ENCODE measurements around the gene ARSB. TPM values are rescaled to one million over a fixed set of nuclear protein-coding genes. Genes with fewer than 3 reads are reported as not detected.

Gene ARSB
- total and polyA plus RNA-seq, 9 of the 15 experiments (the other 6 are each of a cell fraction or from before 2014, with no cell fraction given) = 0.52 to 4.6 (median 2.4) TPM

DNA sequence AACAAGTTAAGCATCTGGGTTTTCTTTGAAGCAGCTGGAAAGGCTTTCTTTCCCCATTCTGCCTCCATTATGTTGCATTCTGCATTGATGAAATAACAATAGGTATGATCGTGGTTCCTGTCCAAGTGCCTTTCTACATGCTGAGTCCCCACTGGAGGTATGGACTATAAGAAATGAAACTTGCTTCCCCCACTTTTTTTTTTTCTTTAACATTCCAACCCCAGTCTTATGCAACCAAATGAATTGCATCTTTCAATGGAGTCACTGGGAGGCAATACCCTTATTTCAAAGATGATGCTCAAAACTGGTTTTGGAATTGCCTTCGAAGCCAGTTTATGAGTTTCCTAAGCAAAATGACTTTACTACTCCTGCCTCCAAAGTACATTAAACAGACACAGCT, 58.9 kb downstream of the ARSB start:
- Histone ChIP-seq H3K27me3 (ENCODE audit: control insufficient read depth in 2 of 2, insufficient read depth in 2 of 2, low read length in 2 of 2) (peaks cover 9 to 31% of the 10 kb centered on the region in 2 experiments; a peak in 4 of 5 replicates), H2AFZ (ENCODE audit: low read depth, low read length) (no peak overlapping the region), H3K27ac (ENCODE audit: extremely low read depth, low read depth, low read length) (no peak overlapping the region), H3K9me1 (ENCODE audit: control insufficient read depth, insufficient read depth, low read length) (no peaks in the 10 kb centered on the region), H3K4me3 (no peak overlapping the region), H4K20me1 (replicated peaks; ENCODE audit: control insufficient read depth, insufficient read depth, low read length) (no peaks in the 10 kb centered on the region), H3K9me3 (replicated peaks; ENCODE audit: control insufficient read depth, insufficient read depth, low read depth, low read length) (no peaks in the 10 kb centered on the region), H3K4me1 (replicated peaks in 1 of 2; ENCODE audit: control insufficient read depth in 2 of 2, insufficient read depth in 2 of 2, low read length in 2 of 2) (no peaks in the 10 kb centered on the region; a peak in 2 of 5 replicates), H3K36me3 (ENCODE audit: control insufficient read depth, insufficient read depth, low read length) (no peaks in the 10 kb centered on the region), H3K4me2 (ENCODE audit: insufficient read depth, low read length) (no peak overlapping the region), H3K79me2 (ENCODE audit: control insufficient read depth, insufficient read depth, low read length) (no peaks in the 10 kb centered on the region), H3K9ac (ENCODE audit: insufficient read depth in 1 of 2, low read depth in 2 of 2, low read length in 2 of 2) (no peak overlapping the region)
- no peak for FAIRE-seq
- WGBS (ENCODE audit: insufficient coverage, low coverage, missing lambda C conversion rate) = 0% methylated on average over 2 of the region's 2 CpGs
- TF ChIP-seq, protein P1, sequence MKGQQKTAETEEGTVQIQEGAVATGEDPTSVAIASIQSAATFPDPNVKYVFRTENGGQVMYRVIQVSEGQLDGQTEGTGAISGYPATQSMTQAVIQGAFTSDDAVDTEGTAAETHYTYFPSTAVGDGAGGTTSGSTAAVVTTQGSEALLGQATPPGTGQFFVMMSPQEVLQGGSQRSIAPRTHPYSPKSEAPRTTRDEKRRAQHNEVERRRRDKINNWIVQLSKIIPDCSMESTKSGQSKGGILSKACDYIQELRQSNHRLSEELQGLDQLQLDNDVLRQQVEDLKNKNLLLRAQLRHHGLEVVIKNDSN (CRISPR knock-in tag; IDR thresholded peaks at IDR 0.05) = no peak
- no peak for TF ChIP-seq MBD2 (IDR thresholded peaks at IDR 0.05; ENCODE audit: borderline replicate concordance, low read depth)
- CTCF ChIA-PET (ENCODE audit: low intra/inter-chr PET ratio) = no interaction called here
- in situ Hi-C loops (cut with MboI) (no loop called here), intact Hi-C loops (cut with micrococcal nuclease) (no loop called here)
- no TSS peak for BruUV-seq (replicated peaks)
- ATAC-seq = no peak
- POLR2A ChIA-PET = no interaction called here
- DNase-seq (ENCODE audit: extremely low read depth in 1 of 4, low spot score in 3 of 4) = no peak

DNA sequence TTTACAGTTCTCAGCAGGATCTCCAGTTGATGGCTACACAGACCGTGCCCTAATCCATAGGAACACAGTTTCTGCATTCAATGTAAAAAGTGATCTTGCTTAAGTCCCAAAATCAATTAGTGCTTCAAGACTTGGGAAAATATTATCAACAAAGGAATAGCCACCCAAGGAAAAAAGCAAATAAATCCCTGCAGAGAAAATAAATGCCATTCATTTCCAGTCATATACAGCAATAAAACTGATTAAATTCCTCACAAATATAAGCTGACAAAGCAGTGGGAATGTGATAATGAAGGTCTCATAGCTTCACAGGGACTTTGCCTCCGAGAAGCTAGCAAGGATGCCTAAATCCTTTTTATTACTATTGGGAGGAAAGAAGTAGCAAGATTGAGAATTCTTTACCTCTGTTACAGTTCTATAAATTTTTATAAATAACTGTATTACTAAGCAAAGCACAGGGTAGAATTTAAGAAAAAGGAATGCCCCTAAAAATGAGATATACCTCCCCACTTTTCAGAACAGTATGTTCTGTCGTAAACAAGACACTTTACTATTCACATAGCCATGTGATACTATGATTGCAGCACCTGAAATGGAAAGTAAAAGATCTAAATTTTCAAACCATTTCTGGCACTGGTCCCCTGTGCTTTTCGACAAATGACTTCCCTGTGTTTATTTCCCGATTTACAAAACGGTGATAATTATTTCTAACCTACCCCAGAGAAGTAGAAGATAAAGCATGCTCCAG, 59.8 kb downstream of the ARSB start:
- H3K9me1 ChIP-seq (ENCODE audit: control insufficient read depth, insufficient read depth, low read length) = no peaks in the 10 kb centered on the region
- FAIRE-seq (no peak), DNase-seq (ENCODE audit: extremely low read depth in 1 of 4, low spot score in 3 of 4) (no peak), ATAC-seq (no peak)
- H3K4me1 ChIP-seq (replicated peaks in 1 of 2; ENCODE audit: control insufficient read depth in 2 of 2, insufficient read depth in 2 of 2, low read length in 2 of 2) = no peaks in the 10 kb centered on the region; a peak in 2 of 5 replicates
- peaks cover 11 to 31% of the 10 kb centered on the region in 2 experiments; a peak in 3 of 5 replicates for H3K27me3 ChIP-seq (ENCODE audit: control insufficient read depth in 2 of 2, insufficient read depth in 2 of 2, low read length in 2 of 2)
- in situ Hi-C loops (cut with MboI) (no loop called here), intact Hi-C loops (cut with micrococcal nuclease) (no loop called here)
- POLR2A ChIA-PET = interaction anchor here (0.8 kb wide), 1 partner anchor 1038 kb away, joined by 4 read pairs; no protein-coding TSS in a partner anchor
- no peak overlapping the region for H3K27ac ChIP-seq (ENCODE audit: extremely low read depth, low read depth, low read length)
- H2AFZ ChIP-seq (ENCODE audit: low read depth, low read length) = no peak overlapping the region
- 3% methylated on average over 6 of the region's 6 CpGs for WGBS (ENCODE audit: insufficient coverage, low coverage, missing lambda C conversion rate)
- H3K36me3 ChIP-seq (ENCODE audit: control insufficient read depth, insufficient read depth, low read length) = no peaks in the 10 kb centered on the region
- H3K4me3 ChIP-seq = no peak overlapping the region
- no peak overlapping the region for H3K9ac ChIP-seq (ENCODE audit: insufficient read depth in 1 of 2, low read depth in 2 of 2, low read length in 2 of 2)
- CTCF ChIA-PET (ENCODE audit: low intra/inter-chr PET ratio) = no interaction called here
- no peaks in the 10 kb centered on the region for H3K9me3 ChIP-seq (replicated peaks; ENCODE audit: control insufficient read depth, insufficient read depth, low read depth, low read length)
- no peaks in the 10 kb centered on the region for H4K20me1 ChIP-seq (replicated peaks; ENCODE audit: control insufficient read depth, insufficient read depth, low read length)
- no peaks in the 10 kb centered on the region for H3K79me2 ChIP-seq (ENCODE audit: control insufficient read depth, insufficient read depth, low read length)
- BruUV-seq (replicated peaks) = no TSS peak
- no peak overlapping the region for H3K4me2 ChIP-seq (ENCODE audit: insufficient read depth, low read length)
- no peak for TF ChIP-seq ZNF143 (CRISPR knock-in tag; IDR thresholded peaks at IDR 0.05)
- no peak for TF ChIP-seq STAG1 (CRISPR knock-in tag; IDR thresholded peaks at IDR 0.05; ENCODE audit: borderline replicate concordance)
- TF ChIP-seq, protein P2, sequence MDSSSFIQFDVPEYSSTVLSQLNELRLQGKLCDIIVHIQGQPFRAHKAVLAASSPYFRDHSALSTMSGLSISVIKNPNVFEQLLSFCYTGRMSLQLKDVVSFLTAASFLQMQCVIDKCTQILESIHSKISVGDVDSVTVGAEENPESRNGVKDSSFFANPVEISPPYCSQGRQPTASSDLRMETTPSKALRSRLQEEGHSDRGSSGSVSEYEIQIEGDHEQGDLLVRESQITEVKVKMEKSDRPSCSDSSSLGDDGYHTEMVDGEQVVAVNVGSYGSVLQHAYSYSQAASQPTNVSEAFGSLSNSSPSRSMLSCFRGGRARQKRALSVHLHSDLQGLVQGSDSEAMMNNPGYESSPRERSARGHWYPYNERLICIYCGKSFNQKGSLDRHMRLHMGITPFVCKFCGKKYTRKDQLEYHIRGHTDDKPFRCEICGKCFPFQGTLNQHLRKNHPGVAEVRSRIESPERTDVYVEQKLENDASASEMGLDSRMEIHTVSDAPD (CRISPR knock-in tag; IDR thresholded peaks at IDR 0.05) = no peak
- TF ChIP-seq, protein P3, sequence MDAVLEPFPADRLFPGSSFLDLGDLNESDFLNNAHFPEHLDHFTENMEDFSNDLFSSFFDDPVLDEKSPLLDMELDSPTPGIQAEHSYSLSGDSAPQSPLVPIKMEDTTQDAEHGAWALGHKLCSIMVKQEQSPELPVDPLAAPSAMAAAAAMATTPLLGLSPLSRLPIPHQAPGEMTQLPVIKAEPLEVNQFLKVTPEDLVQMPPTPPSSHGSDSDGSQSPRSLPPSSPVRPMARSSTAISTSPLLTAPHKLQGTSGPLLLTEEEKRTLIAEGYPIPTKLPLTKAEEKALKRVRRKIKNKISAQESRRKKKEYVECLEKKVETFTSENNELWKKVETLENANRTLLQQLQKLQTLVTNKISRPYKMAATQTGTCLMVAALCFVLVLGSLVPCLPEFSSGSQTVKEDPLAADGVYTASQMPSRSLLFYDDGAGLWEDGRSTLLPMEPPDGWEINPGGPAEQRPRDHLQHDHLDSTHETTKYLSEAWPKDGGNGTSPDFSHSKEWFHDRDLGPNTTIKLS (IDR thresholded peaks at IDR 0.05; ENCODE audit: borderline replicate concordance, low read depth) = no peak
- TF ChIP-seq CREM (IDR thresholded peaks at IDR 0.05; ENCODE audit: low read depth) = no peak
- TF ChIP-seq NR3C1 (CRISPR knock-in tag; IDR thresholded peaks at IDR 0.05) = no peak
- TF ChIP-seq MYBL2 (IDR thresholded peaks at IDR 0.05; ENCODE audit: low read depth) = no peak
- no peak for TF ChIP-seq MYBL2 (CRISPR knock-in tag; IDR thresholded peaks at IDR 0.05; ENCODE audit: borderline replicate concordance)
- no peak for TF ChIP-seq HLTF (IDR thresholded peaks at IDR 0.05)

Measured in K562 (cell line).